ENCODE measurements around the gene GCA. TPM values are rescaled to one million over a fixed set of nuclear protein-coding genes. Genes with fewer than 3 reads are reported as not detected.

Gene GCA, protein sequence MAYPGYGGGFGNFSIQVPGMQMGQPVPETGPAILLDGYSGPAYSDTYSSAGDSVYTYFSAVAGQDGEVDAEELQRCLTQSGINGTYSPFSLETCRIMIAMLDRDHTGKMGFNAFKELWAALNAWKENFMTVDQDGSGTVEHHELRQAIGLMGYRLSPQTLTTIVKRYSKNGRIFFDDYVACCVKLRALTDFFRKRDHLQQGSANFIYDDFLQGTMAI
- total RNA-seq (22.3 TPM), polyA plus RNA-seq (18.1 TPM)

GRCh38 chr2:162343824-162344616 lies at the start of gene GCA:
Gene GCA (plus strand): TSS chr2:162344132. CDS start chr2:162344249, 117 bp downstream.
- Histone ChIP-seq H3K4me1 (ENCODE audit: insufficient read depth) (peaks cover 3% of the 10 kb centered on the region), H3K4me3 (ENCODE audit: low read depth, low read length) (peak within 1 kb of the TSS; percentile 66), H3K27ac (ENCODE audit: low read depth) (peak within 1 kb of the TSS; percentile 33), H3K36me3 (ENCODE audit: insufficient read depth) (no peaks in the 10 kb centered on the region)
- under 1% methylated on average over 57 of the region's 57 CpGs for WGBS
- peak; percentile 86 for DNase-seq (ENCODE audit: extremely low spot score)

DNA sequence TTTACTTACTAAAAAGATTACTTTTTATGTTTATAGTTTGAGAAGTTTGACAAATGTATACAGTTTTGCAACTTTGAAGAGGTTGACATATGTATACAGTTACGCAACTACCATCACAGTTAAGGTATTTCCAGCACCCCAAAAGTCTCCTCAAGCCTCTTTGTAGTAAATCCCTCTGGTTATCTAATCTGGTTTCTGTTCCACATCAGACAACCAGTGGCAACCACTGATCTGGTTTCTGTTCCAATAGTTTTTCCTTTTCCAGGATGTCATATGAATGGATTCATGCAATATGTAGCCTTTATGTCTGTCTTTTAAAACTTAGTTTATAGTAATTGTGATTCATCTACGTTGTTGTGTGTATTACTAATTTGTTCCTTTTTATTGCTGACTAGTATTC lies 48.9 kb upstream of the GCA start:
- Histone ChIP-seq H3K4me1 (ENCODE audit: insufficient read depth) (no peaks in the 10 kb centered on the region), H3K4me3 (ENCODE audit: low read depth, low read length) (no peak overlapping the region), H3K36me3 (ENCODE audit: insufficient read depth) (peaks cover 2% of the 10 kb centered on the region), H3K27ac (ENCODE audit: low read depth) (no peak overlapping the region)
- 88% methylated on average over 2 of the region's 2 CpGs for WGBS
- no peak for DNase-seq (ENCODE audit: extremely low spot score)

- peak; percentile 62 for DNase-seq (ENCODE audit: extremely low spot score)
- Histone ChIP-seq H3K4me1 (ENCODE audit: insufficient read depth) (no peaks in the 10 kb centered on the region), H3K4me3 (ENCODE audit: low read depth, low read length) (no peak overlapping the region), H3K27ac (ENCODE audit: low read depth) (no peak overlapping the region), H3K36me3 (ENCODE audit: insufficient read depth) (peaks cover 2% of the 10 kb centered on the region)
- WGBS, result 64% methylated on average over 5 of the region's 5 CpGs
These were observed 45.9 kb upstream of the GCA start for GRCh38 chr2:162297925-162298552.

DNA sequence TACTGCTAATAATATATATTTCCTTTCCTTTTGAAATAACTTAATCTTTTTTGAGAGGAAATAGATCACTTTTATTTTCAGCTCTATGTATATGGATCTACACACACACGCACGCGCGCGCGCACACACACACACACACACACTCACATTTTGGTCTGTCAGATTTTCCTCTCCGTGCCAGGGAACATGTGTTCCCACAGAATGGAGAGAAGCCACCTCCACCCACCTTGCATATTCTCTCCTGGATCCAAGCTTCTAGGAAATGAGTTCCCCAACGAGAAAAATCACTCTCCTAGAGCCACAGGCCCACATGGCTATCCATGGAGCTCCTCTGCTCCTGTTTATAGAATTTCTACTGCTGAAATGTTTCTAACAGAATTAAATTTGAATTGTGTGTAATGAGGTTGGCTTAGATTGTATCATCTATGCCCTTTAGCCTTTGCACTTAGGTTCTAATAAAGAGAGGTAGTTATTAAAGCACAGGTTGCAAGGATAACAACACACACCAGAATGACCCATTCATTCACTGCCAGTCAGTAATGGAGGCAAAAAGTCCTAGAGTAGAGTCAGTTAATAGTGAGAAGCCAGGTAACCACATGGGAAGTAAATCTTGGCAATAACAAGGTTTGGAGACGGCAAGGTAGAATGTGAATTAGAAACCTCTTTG lies 45.1 kb upstream of the GCA start:
- 94% methylated on average over 9 of the region's 9 CpGs for WGBS
- no peak for DNase-seq (ENCODE audit: extremely low spot score)
- H3K36me3 ChIP-seq (ENCODE audit: insufficient read depth), result peaks cover 2% of the 10 kb centered on the region

GRCh38 chr2:162300266-162300665 lies 43.7 kb upstream of the GCA start:
- Histone ChIP-seq H3K4me3 (ENCODE audit: low read depth, low read length) (no peak overlapping the region), H3K27ac (ENCODE audit: low read depth) (no peak overlapping the region), H3K4me1 (ENCODE audit: insufficient read depth) (no peaks in the 10 kb centered on the region), H3K36me3 (ENCODE audit: insufficient read depth) (peaks cover 2% of the 10 kb centered on the region)
- DNase-seq (ENCODE audit: extremely low spot score), result no peak

More for the DNA sequence above, 45.1 kb upstream of the GCA start:
- Histone ChIP-seq H3K4me3 (ENCODE audit: low read depth, low read length) (no peak overlapping the region), H3K4me1 (ENCODE audit: insufficient read depth) (no peaks in the 10 kb centered on the region), H3K27ac (ENCODE audit: low read depth) (no peak overlapping the region)

DNA sequence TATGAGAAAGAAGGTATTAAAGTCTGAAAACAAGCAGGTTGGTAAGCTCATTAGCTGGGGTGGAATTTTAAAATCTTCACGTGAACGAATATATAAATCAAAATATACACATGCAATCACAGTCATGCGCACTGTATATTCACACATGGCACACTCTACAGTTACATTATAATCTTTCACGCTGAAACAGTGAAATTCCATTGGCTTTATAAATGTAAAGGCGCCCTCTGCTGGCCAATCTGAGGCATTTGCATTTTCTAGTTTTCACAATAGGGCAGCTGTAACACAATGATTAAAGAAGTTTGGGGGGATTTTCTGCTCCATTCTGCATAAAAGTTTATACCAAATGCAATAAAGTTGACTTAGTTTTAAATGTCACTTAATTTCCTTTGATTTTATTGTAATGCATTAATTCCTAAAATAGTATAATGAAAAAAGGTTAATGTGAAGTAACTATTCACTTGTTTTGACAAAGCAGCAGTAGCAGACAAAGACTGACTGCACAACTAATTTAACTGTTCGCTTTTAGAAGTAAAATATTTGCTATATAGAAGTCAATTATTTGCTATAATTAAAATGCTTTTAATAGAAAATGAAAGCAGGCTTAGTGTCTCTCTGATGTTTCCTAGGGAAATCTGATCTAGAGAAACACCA lies 42.7 kb upstream of the GCA start:
- no peak overlapping the region for H3K27ac ChIP-seq (ENCODE audit: low read depth)
- H3K4me1 ChIP-seq (ENCODE audit: insufficient read depth), result no peaks in the 10 kb centered on the region
- peak; percentile 20 for DNase-seq (ENCODE audit: extremely low spot score)
- WGBS, result 11% methylated on average over 6 of the region's 6 CpGs
- peaks cover 3% of the 10 kb centered on the region for H3K36me3 ChIP-seq (ENCODE audit: insufficient read depth)
- no peak overlapping the region for H3K4me3 ChIP-seq (ENCODE audit: low read depth, low read length)

- no peak overlapping the region for H3K27ac ChIP-seq (ENCODE audit: low read depth)
- WGBS, result 95% methylated on average over 1 of the region's 1 CpG
- no peak overlapping the region for H3K4me3 ChIP-seq (ENCODE audit: low read depth, low read length)
- no peaks in the 10 kb centered on the region for H3K4me1 ChIP-seq (ENCODE audit: insufficient read depth)
- peaks cover 2% of the 10 kb centered on the region for H3K36me3 ChIP-seq (ENCODE audit: insufficient read depth)
- no peak for DNase-seq (ENCODE audit: extremely low spot score)
These were observed 42.1 kb upstream of the GCA start for GRCh38 chr2:162301877-162302276.

DNA sequence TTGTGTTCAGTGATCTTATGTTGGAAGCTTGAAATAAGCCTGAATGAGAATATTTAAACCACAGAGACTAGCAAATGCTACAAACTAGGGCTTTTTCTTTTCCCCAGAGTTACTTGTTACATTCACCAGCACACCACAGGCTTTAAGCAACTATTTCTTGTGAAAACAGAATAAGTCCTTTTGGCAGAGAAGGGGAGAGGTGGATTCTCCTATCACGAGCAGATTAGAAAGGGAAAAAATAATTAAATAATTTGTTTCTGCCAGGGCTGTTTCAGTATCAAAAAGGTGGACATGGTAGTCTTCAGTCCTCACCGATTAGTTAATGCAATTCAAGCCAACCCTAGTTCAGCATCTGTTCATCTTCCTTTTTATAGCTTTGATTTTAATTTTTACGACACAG lies 38.0 kb upstream of the GCA start:
- Histone ChIP-seq H3K27ac (ENCODE audit: low read depth) (no peak overlapping the region), H3K36me3 (ENCODE audit: insufficient read depth) (peaks cover 4% of the 10 kb centered on the region), H3K4me1 (ENCODE audit: insufficient read depth) (no peaks in the 10 kb centered on the region), H3K4me3 (ENCODE audit: low read depth, low read length) (no peak overlapping the region)
- 42% methylated on average over 3 of the region's 3 CpGs for WGBS
- DNase-seq (ENCODE audit: extremely low spot score), result no peak

- no peak for DNase-seq (ENCODE audit: extremely low spot score)
- 92% methylated on average over 3 of the region's 3 CpGs for WGBS
- H3K27ac ChIP-seq (ENCODE audit: low read depth), result no peak overlapping the region
- H3K4me1 ChIP-seq (ENCODE audit: insufficient read depth), result no peaks in the 10 kb centered on the region
- H3K36me3 ChIP-seq (ENCODE audit: insufficient read depth), result peaks cover 4% of the 10 kb centered on the region
- H3K4me3 ChIP-seq (ENCODE audit: low read depth, low read length), result no peak overlapping the region
These were observed 35.0 kb upstream of the GCA start for GRCh38 chr2:162308747-162309503.

- Histone ChIP-seq H3K27ac (ENCODE audit: low read depth) (no peak overlapping the region), H3K36me3 (ENCODE audit: insufficient read depth) (peaks cover 2% of the 10 kb centered on the region), H3K4me3 (ENCODE audit: low read depth, low read length) (no peak overlapping the region), H3K4me1 (ENCODE audit: insufficient read depth) (no peaks in the 10 kb centered on the region)
- WGBS, result 83% methylated on average over 1 of the region's 1 CpG
- no peak for DNase-seq (ENCODE audit: extremely low spot score)
These were observed 31.1 kb upstream of the GCA start for GRCh38 chr2:162312853-162313252.

DNA sequence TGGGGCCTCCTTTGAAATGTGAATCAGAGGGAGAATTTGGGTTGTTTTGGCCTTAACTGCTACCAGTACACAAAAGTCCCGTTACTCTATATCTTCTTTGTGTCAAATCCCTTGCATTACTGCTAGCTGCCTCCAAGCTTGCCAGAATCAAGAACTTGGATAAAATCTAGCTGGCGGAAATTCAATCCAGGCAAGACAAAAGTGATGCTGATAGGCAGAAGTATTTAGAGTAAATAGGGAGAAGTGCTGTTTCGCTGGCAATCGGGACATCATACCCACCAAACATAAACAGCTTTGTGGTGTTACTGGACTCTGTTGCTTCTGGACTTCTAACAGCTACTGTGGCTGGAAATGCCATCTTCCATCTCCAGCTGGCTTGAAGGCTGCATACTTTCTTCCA lies 28.0 kb upstream of the GCA start:
- 84% methylated on average over 4 of the region's 4 CpGs for whole genome bisulfite sequencing

GRCh38 chr2:162316590-162316989 lies 27.3 kb upstream of the GCA start:
- DNase-seq (ENCODE audit: extremely low spot score), result no peak
- no peak overlapping the region for H3K4me3 ChIP-seq (ENCODE audit: low read depth, low read length)
- H3K36me3 ChIP-seq (ENCODE audit: insufficient read depth), result no peaks in the 10 kb centered on the region
- no peak overlapping the region for H3K27ac ChIP-seq (ENCODE audit: low read depth)
- WGBS, result 92% methylated on average over 2 of the region's 2 CpGs
- H3K4me1 ChIP-seq (ENCODE audit: insufficient read depth), result no peaks in the 10 kb centered on the region

More for the DNA sequence above, 28.0 kb upstream of the GCA start:
- Histone ChIP-seq H3K4me1 (ENCODE audit: insufficient read depth) (no peaks in the 10 kb centered on the region), H3K27ac (ENCODE audit: low read depth) (no peak overlapping the region), H3K4me3 (ENCODE audit: low read depth, low read length) (no peak overlapping the region), H3K36me3 (ENCODE audit: insufficient read depth) (no peaks in the 10 kb centered on the region)
- no peak for DNase-seq (ENCODE audit: extremely low spot score)
